ENCODE measurements around the gene RRAS2. TPM values are rescaled to one million over a fixed set of nuclear protein-coding genes. Genes with fewer than 3 reads are reported as not detected.

Gene RRAS2
- total and polyA plus RNA-seq, 2 donors (not counting 3 experiments of a cell fraction or from before 2014, with no cell fraction given) = 30.1 to 80.5 TPM

- Histone ChIP-seq H3K27me3 (ENCODE audit: control insufficient read depth in 2 of 2, insufficient read depth in 2 of 2, low read length in 2 of 2) (peaks cover 2 to 12% of the 10 kb centered on the region in 2 experiments), H3K9me3 (replicated peaks; ENCODE audit: control insufficient read depth, insufficient read depth, low read length) (no peaks in the 10 kb centered on the region), H2AFZ (ENCODE audit: low read depth, low read length) (no peak overlapping the region), H3K79me2 (ENCODE audit: control insufficient read depth, insufficient read depth, low read length) (no peaks in the 10 kb centered on the region), H4K20me1 (replicated peaks; ENCODE audit: control insufficient read depth, extremely low read depth, insufficient read depth, low read length) (no peaks in the 10 kb centered on the region), H3K9ac (replicated peaks; ENCODE audit: extremely low read depth, insufficient read depth, low read length) (no peak overlapping the region), H3K36me3 (ENCODE audit: control insufficient read depth in 2 of 2, extremely low read depth in 1 of 2, insufficient read depth in 2 of 2, low read length in 2 of 2) (no peaks in the 10 kb centered on the region), H3K27ac (ENCODE audit: insufficient read depth, low read depth, low read length) (no peak overlapping the region), H3K4me3 (replicated peaks in 1 of 3; ENCODE audit: insufficient read depth in 1 of 3, low read depth in 1 of 3, low read length in 3 of 3) (no peak overlapping the region), H3K4me1 (ENCODE audit: control insufficient read depth, extremely low read depth, insufficient read depth, low read length) (no peaks in the 10 kb centered on the region), H3K9me1 (replicated peaks; ENCODE audit: control insufficient read depth, extremely low read depth, insufficient read depth, low read length) (no peaks in the 10 kb centered on the region), H3K4me2 (ENCODE audit: insufficient read depth, low read length) (no peak overlapping the region)
- intact Hi-C loops (cut with micrococcal nuclease) = no loop called here
- TF ChIP-seq FOS (IDR thresholded peaks at IDR 0.05; ENCODE audit: borderline replicate concordance, insufficient read depth, low read length) (no peak), MAX (IDR thresholded peaks at IDR 0.05; ENCODE audit: insufficient read depth, insufficient read length) (no peak), JUN (IDR thresholded peaks at IDR 0.05; ENCODE audit: borderline replicate concordance, insufficient read depth, insufficient read length, low read depth) (no peak), POLR2AphosphoS5 (IDR thresholded peaks at IDR 0.05; ENCODE audit: insufficient read depth, low read depth, low read length) (no peak), MYC (IDR thresholded peaks at IDR 0.05; ENCODE audit: low read depth, low read length) (no peak)
- dilution Hi-C loops (cut with MboI; ENCODE audit: extremely low pct_ligation_motif_present, low sequenced_read_pairs) = no loop called here
- no peak for DNase-seq (ENCODE audit: low read depth, low spot score)
- BruUV-seq (replicated peaks) = no TSS peak
- FAIRE-seq = no peak
- ChIA-PET CTCF (no interaction called here), POLR2A (no interaction called here)
Observed at GRCh38 chr11:14240221-14240620, 118.8 kb downstream of the RRAS2 start.

GRCh38 chr11:14237444-14237961 is 121.5 kb downstream of the RRAS2 start:
- ChIA-PET POLR2A (interaction anchor here (0.5 kb wide), 1 partner anchor 86 kb away, joined by 5 read pairs; no protein-coding TSS in a partner anchor), CTCF (no interaction called here)
- intact Hi-C loops (cut with micrococcal nuclease) = no loop called here

More at GRCh38 chr11:14237444-14237961, 121.5 kb downstream of the RRAS2 start:
- H4K20me1 ChIP-seq (replicated peaks; ENCODE audit: control insufficient read depth, extremely low read depth, insufficient read depth, low read length) = no peaks in the 10 kb centered on the region
- FAIRE-seq (no peak), DNase-seq (ENCODE audit: low read depth, low spot score) (no peak)
- TF ChIP-seq FOS (IDR thresholded peaks at IDR 0.05; ENCODE audit: borderline replicate concordance, insufficient read depth, low read length) (no peak), MAX (IDR thresholded peaks at IDR 0.05; ENCODE audit: insufficient read depth, insufficient read length) (no peak), GATA2 (IDR thresholded peaks at IDR 0.05; ENCODE audit: insufficient read depth, insufficient read length, low read depth, low read length) (no peak), EZH2 (IDR thresholded peaks at IDR 0.05; ENCODE audit: borderline replicate concordance, low read depth, low read length, severe bottlenecking) (no peak), CTCF (IDR thresholded peaks at IDR 0.05; ENCODE audit: extremely low read depth in 1 of 2, insufficient read depth in 1 of 2, low read depth in 1 of 2, low read length in 2 of 2) (no peak), JUN (IDR thresholded peaks at IDR 0.05; ENCODE audit: borderline replicate concordance, insufficient read depth, insufficient read length, low read depth) (no peak), POLR2AphosphoS5 (IDR thresholded peaks at IDR 0.05; ENCODE audit: insufficient read depth, low read depth, low read length) (no peak)
- H3K9ac ChIP-seq (replicated peaks; ENCODE audit: extremely low read depth, insufficient read depth, low read length) = no peak overlapping the region
- no peak overlapping the region for H3K4me2 ChIP-seq (ENCODE audit: insufficient read depth, low read length)
- BruUV-seq (replicated peaks) = no TSS peak
- H3K4me3 ChIP-seq (replicated peaks in 1 of 3; ENCODE audit: insufficient read depth in 1 of 3, low read depth in 1 of 3, low read length in 3 of 3) = no peak overlapping the region
- no peaks in the 10 kb centered on the region for H3K9me3 ChIP-seq (replicated peaks; ENCODE audit: control insufficient read depth, insufficient read depth, low read length)
- H3K79me2 ChIP-seq (ENCODE audit: control insufficient read depth, insufficient read depth, low read length) = no peaks in the 10 kb centered on the region
- no peaks in the 10 kb centered on the region for H3K36me3 ChIP-seq (ENCODE audit: control insufficient read depth in 2 of 2, extremely low read depth in 1 of 2, insufficient read depth in 2 of 2, low read length in 2 of 2)
- H3K27me3 ChIP-seq (ENCODE audit: control insufficient read depth in 2 of 2, insufficient read depth in 2 of 2, low read length in 2 of 2) = peaks cover 2 to 9% of the 10 kb centered on the region in 2 experiments
- no peaks in the 10 kb centered on the region for H3K9me1 ChIP-seq (replicated peaks; ENCODE audit: control insufficient read depth, extremely low read depth, insufficient read depth, low read length)
- no peaks in the 10 kb centered on the region for H3K4me1 ChIP-seq (ENCODE audit: control insufficient read depth, extremely low read depth, insufficient read depth, low read length)
- H2AFZ ChIP-seq (ENCODE audit: low read depth, low read length) = no peak overlapping the region
- no peak overlapping the region for H3K27ac ChIP-seq (ENCODE audit: insufficient read depth, low read depth, low read length)
- dilution Hi-C loops (cut with MboI; ENCODE audit: extremely low pct_ligation_motif_present, low sequenced_read_pairs) = no loop called here

All from endothelial cell of umbilical vein (primary cell).